ENCODE measurements around the gene R3HCC1L.

GRCh38 chr10:98195120-98195519, 60.7 kb downstream of the R3HCC1L start:
- TF ChIP-seq ISL1 (CRISPR knock-in tag; IDR thresholded peaks at IDR 0.05) (no peak), CSRNP3 (CRISPR knock-in tag; IDR thresholded peaks at IDR 0.05) (no peak), TCF4 (CRISPR knock-in tag; IDR thresholded peaks at IDR 0.05; ENCODE audit: borderline replicate concordance) (no peak), BACH2 (CRISPR knock-in tag; IDR thresholded peaks at IDR 0.05; ENCODE audit: borderline replicate concordance) (no peak), POU6F1 (CRISPR knock-in tag; IDR thresholded peaks at IDR 0.05; ENCODE audit: borderline replicate concordance, low read depth) (no peak), ZFP3 (CRISPR knock-in tag; IDR thresholded peaks at IDR 0.05) (no peak)
